ENCODE data around the gene STX4.

Gene STX4

GRCh38 chr16:31083556-31083955 lies 50.2 kb downstream of the STX4 start:
- DNase-seq (ENCODE audit: low spot score), result no peak

DNA sequence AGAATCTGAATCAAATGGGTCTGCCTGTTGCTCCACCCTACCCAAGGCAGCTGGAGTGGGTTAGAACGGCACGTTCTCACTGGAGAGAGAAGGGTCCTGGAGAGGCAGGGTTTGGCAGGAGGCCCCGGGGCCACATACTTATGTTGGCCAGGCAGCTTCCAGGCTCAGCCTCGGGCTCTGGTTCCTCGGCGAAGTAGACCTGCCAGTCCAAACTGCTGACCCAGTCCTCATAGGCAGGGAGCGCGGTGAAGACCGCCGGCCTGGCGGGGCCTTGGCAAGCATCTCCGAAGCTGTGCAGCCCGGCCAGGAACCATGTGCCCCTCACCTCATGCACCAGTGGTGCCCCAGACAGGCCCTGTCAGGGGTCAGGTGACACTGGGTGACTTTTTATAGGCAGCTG lies 50.6 kb downstream of the STX4 start:
- DNase-seq (ENCODE audit: low spot score), result no peak

- no peak for DNase-seq (ENCODE audit: low spot score)
Measured at GRCh38 chr16:31084584-31085302, 51.4 kb downstream of the STX4 start.

DNA sequence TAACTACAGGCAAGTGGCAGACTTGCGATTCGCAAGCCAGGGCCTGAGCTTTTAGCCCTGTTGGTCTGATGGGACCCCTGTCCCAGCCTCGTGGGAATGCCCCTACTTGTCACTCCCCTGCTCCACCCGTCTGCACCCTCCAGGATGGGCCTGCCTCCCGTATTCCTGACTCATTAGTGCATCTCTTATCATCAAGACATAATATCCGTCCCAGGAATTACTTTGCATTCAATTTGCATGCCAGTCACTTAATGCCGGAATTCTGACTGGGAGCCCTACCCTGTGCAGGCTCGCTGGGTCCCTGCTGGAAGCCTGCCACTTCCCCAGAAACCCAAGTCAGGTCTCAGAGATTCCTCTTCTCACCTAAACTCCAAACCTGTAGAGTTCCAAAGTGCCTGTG lies 52.1 kb downstream of the STX4 start:
- DNase-seq (ENCODE audit: low spot score), result no peak

DNA sequence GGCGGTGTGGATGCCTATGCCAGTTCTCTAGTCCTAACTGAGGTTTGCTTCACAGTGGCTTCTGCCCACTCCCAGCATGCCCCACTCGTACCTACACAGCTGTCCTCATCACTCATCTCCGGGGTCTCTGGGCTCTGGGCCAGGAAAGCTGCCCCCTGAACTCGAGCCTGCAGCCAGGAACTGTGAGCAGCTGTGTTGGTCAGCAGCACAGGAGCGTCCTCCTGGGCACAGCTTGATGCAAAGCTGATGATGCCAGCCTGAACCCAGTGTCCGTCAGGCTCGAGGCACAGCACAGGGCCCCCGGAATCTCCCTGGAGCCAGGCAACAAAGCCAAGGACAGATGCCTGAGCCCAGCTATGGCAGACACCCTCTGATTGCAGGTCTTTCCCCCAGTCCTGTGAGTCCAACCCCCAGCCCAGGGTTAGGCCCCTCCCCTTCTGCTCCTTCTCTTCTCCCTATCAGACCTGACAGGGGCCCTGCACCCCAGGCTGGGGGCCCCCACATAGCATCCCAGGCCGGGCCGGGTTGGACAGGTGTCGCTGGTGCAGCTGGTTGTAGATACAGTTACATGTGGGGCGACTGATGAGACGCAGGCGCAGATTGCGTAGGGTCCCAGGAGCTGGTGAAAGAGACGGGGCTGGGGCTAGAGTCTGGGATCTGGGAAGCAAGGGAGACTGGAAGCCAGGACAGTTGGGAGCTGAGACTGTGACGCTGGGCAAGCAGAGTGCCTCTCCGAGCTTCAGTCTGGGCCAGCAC lies 52.7 kb downstream of the STX4 start:
- DNase-seq (ENCODE audit: low spot score), result no peak

DNA sequence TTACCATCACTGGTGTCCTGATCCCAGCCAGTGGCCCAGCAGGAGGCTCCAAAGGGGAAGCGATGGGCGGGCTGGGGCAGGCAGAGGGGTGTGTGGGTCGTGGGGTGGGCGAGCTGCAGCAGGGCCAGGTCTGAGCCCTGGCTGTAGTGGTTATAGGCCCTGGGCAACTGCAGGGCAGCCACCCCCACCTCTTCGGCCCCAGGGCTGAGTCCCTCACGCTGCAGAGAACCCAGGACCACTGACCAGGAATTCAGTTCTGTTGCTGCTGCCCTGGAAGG lies 53.2 kb downstream of the STX4 start:
- no peak for DNase-seq (ENCODE audit: low spot score)

- DNase-seq (ENCODE audit: low spot score), result no peak
Measured at GRCh38 chr16:31087481-31087880, 54.1 kb downstream of the STX4 start.

- no peak for DNase-seq (ENCODE audit: low spot score)
Measured at GRCh38 chr16:31087971-31088370, 54.6 kb downstream of the STX4 start.

- no peak for DNase-seq (ENCODE audit: low spot score)
Measured at GRCh38 chr16:31088459-31089183, 55.3 kb downstream of the STX4 start, which contains the start of gene PRSS53. Gene PRSS53 (minus strand): TSS chr16:31088943. CDS start chr16:31088809, 134 bp downstream.

- DNase-seq (ENCODE audit: low spot score), result no peak
Measured at GRCh38 chr16:31089199-31089598, 55.8 kb downstream of the STX4 start.
